ENCODE measurements around the gene TGIF2. TPM values are rescaled to one million over a fixed set of nuclear protein-coding genes. Genes with fewer than 3 reads are reported as not detected.

Gene TGIF2
- total and polyA plus RNA-seq, 9 of the 15 experiments (the other 6 are each of a cell fraction or from before 2014, with no cell fraction given) = 6.8 to 27.8 (median 15.7) TPM

DNA sequence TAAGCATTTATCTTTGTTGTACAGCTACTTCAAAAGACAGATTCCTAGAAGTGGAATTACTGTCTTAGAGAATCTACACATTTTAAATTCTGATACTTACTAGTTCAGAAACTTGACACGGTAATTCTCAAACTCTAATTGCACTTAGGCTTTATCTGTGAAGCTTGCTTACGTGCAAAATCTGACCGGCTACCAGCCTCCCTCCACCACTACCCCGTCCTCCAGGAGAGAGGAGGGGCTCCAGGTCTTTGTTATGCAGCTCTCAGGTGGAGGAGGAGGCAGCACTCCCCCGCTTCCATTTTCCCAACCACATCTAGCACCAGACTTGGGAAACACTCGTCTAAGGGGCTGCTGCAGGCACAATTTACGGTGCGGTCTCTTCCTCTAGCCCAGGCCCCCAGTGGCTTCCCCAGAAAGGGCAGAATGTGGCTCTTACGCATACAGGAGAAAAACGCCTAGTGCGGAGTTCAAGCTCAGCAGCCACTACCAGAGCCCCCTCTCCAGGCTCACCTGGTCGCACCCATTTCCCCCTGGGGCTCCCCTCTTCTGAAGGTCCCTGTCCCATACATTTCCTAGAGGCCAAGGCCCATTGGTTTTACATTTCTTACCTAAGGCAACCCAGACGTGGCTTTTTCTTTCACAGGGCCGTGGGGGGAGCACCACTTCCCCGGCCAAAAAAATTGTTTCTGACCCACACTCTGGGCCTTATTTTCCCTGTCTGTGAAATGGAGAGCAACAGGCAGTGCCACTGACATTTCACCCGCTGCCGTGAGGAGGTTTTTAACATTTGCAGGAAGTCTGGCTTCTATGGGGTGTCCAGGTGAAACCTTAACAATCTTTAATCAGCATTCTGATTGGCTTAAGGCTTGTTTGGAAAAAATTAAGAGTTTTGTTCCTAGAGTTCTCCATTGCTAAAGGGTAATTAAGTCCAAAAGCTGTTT, 1.6 kb upstream of the TGIF2 start (continued):
- TF ChIP-seq, protein P1, sequence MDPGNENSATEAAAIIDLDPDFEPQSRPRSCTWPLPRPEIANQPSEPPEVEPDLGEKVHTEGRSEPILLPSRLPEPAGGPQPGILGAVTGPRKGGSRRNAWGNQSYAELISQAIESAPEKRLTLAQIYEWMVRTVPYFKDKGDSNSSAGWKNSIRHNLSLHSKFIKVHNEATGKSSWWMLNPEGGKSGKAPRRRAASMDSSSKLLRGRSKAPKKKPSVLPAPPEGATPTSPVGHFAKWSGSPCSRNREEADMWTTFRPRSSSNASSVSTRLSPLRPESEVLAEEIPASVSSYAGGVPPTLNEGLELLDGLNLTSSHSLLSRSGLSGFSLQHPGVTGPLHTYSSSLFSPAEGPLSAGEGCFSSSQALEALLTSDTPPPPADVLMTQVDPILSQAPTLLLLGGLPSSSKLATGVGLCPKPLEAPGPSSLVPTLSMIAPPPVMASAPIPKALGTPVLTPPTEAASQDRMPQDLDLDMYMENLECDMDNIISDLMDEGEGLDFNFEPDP (CRISPR knock-in tag; IDR thresholded peaks at IDR 0.05) = no peak
- TF ChIP-seq TAF7 (tag; IDR thresholded peaks at IDR 0.05) = no peak
- TF ChIP-seq, protein P2, sequence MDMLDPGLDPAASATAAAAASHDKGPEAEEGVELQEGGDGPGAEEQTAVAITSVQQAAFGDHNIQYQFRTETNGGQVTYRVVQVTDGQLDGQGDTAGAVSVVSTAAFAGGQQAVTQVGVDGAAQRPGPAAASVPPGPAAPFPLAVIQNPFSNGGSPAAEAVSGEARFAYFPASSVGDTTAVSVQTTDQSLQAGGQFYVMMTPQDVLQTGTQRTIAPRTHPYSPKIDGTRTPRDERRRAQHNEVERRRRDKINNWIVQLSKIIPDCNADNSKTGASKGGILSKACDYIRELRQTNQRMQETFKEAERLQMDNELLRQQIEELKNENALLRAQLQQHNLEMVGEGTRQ (CRISPR knock-in tag; IDR thresholded peaks at IDR 0.05) = no peak
- no peak for TF ChIP-seq ATF1 (CRISPR knock-in tag; IDR thresholded peaks at IDR 0.05)
- TF ChIP-seq ATF1 (tag; IDR thresholded peaks at IDR 0.05) = peak; percentile 41; the same call in 1 of the 2 replicates
- no peak for TF ChIP-seq DACH1 (IDR thresholded peaks at IDR 0.05; ENCODE audit: partially characterized antibody)
- TF ChIP-seq MECOM (CRISPR knock-in tag; IDR thresholded peaks at IDR 0.05) = no peak
- no peak for TF ChIP-seq ZKSCAN8 (CRISPR knock-in tag; IDR thresholded peaks at IDR 0.05)
- peak; percentile 36; the same call in 1 of the 2 replicates for TF ChIP-seq ZNF263 (CRISPR knock-in tag; IDR thresholded peaks at IDR 0.05; ENCODE audit: borderline replicate concordance)
- 0 out of 2 replicates have a peak, but pooled peaks have one; percentile 15 for TF ChIP-seq CBFA2T3 (IDR thresholded peaks at IDR 0.05)
- TF ChIP-seq CTBP1 (IDR thresholded peaks at IDR 0.05; ENCODE audit: borderline replicate concordance) = peak; percentile 51; the same call in 1 of the 2 replicates
- peak; percentile 63 for TF ChIP-seq ARID1B (IDR thresholded peaks at IDR 0.05)
- peak; percentile 58 for TF ChIP-seq HNRNPLL (IDR thresholded peaks at IDR 0.05; ENCODE audit: low read depth, low read length, poor library complexity, severe bottlenecking)
- TF ChIP-seq PBX2 (CRISPR knock-in tag; IDR thresholded peaks at IDR 0.05; ENCODE audit: low read depth) = no peak
- TF ChIP-seq PBX2 (tag; conservative IDR thresholded peaks at IDR 0.05; ENCODE audit: low read depth) = no peak
- TF ChIP-seq TBL1XR1 (IDR thresholded peaks at IDR 0.05; ENCODE audit: low read length in 2 of 2) = no peak
- no peak for TF ChIP-seq GATA2 (CRISPR knock-in tag; IDR thresholded peaks at IDR 0.05)
- peak; percentile 19 for TF ChIP-seq TBP (optimal IDR thresholded peaks at IDR 0.05; ENCODE audit: low read depth, low read length)
- TF ChIP-seq, protein P3, sequence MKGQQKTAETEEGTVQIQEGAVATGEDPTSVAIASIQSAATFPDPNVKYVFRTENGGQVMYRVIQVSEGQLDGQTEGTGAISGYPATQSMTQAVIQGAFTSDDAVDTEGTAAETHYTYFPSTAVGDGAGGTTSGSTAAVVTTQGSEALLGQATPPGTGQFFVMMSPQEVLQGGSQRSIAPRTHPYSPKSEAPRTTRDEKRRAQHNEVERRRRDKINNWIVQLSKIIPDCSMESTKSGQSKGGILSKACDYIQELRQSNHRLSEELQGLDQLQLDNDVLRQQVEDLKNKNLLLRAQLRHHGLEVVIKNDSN (CRISPR knock-in tag; IDR thresholded peaks at IDR 0.05) = no peak
- TF ChIP-seq ZBTB1 (CRISPR knock-in tag; IDR thresholded peaks at IDR 0.05; ENCODE audit: borderline replicate concordance, low read depth) = 0 out of 2 replicates have a peak, but pooled peaks have one; percentile 31
- 0 out of 2 replicates have a peak, but pooled peaks have one; percentile 7 for TF ChIP-seq MTA2 (IDR thresholded peaks at IDR 0.05; ENCODE audit: low read depth)
- no peak for TF ChIP-seq POLR2AphosphoS5 (IDR thresholded peaks at IDR 0.05; ENCODE audit: control insufficient read depth, insufficient read depth, low read depth, low read length)

All from K562 (cell line).